ENCODE measurements around the gene AKAP12. TPM values are rescaled to one million over a fixed set of nuclear protein-coding genes. Genes with fewer than 3 reads are reported as not detected.
A peak's percentile ranks its signal among the peaks of the same experiment; 100 is the strongest.
"Not testable (repeated sequence)": the region's sequence is repeated elsewhere in the genome, so short reads cannot be mapped to it uniquely, and the experiment has no call there.

The AKAP12 gene
- total and polyA plus RNA-seq, 2 experiments from 2014 or later: 90.1 to 137 TPM

- H3K4me3 ChIP-seq; H4K20me1 ChIP-seq (replicated peaks; ENCODE audit: insufficient read depth); H2AFZ ChIP-seq; H3K4me2 ChIP-seq; H3K4me1 Mint-ChIP-seq; ATAC-seq; H3K9me2 ChIP-seq (ENCODE audit: insufficient read depth); H3K36me3 ChIP-seq (ENCODE audit: insufficient read depth); H3K4me1 ChIP-seq (ENCODE audit: insufficient read depth); H3K27me3 ChIP-seq (ENCODE audit: insufficient read depth); H3K36me3 Mint-ChIP-seq (ENCODE audit: low read depth); DNase-seq (ENCODE audit: low spot score); H3K27me3 Mint-ChIP-seq (ENCODE audit: insufficient read depth, low read depth, poor library complexity); H3K4me3 Mint-ChIP-seq; H3K9me3 Mint-ChIP-seq; H3K27ac ChIP-seq (ENCODE audit: low read depth); H3F3A ChIP-seq (replicated peaks; ENCODE audit: low read depth); H3K27ac Mint-ChIP-seq: not testable (repeated sequence)
- H3K79me2 ChIP-seq (replicated peaks; ENCODE audit: insufficient read depth): peaks cover 42% of the 10 kb centered on the region
Measured at GRCh38 chr6:151342750-151343149, 103.0 kb downstream of the AKAP12 start.

GRCh38 chr6:151349651-151350270, 110.0 kb downstream of the AKAP12 start:
- Histone ChIP-seq H3K27me3 (ENCODE audit: insufficient read depth) (no peaks in the 10 kb centered on the region), H3F3A (replicated peaks; ENCODE audit: low read depth) (no peaks in the 10 kb centered on the region), H4K20me1 (replicated peaks; ENCODE audit: insufficient read depth) (no peaks in the 10 kb centered on the region), H3K9me2 (ENCODE audit: insufficient read depth) (no peaks in the 10 kb centered on the region), H3K4me2 (no peak overlapping the region), H2AFZ (no peak overlapping the region), H3K79me2 (replicated peaks; ENCODE audit: insufficient read depth) (peaks cover 8% of the 10 kb centered on the region; the same call in 1 of the 2 replicates), H3K4me1 (ENCODE audit: insufficient read depth) (no peaks in the 10 kb centered on the region), H3K36me3 (ENCODE audit: insufficient read depth) (no peaks in the 10 kb centered on the region), H3K4me3 (no peak overlapping the region), H3K27ac (ENCODE audit: low read depth) (no peak overlapping the region)
- no peak overlapping the region for H3K27ac Mint-ChIP-seq
- H3K36me3 Mint-ChIP-seq (ENCODE audit: low read depth): peaks cover 24% of the 10 kb centered on the region
- no peaks in the 10 kb centered on the region for H3K4me1 Mint-ChIP-seq
- TF ChIP-seq POLR2AphosphoS5 (IDR thresholded peaks at IDR 0.05; ENCODE audit: low read depth) (no peak), REST (IDR thresholded peaks at IDR 0.05; ENCODE audit: unreplicated experiment) (peak; percentile 38)
- no peak for DNase-seq (ENCODE audit: low spot score)
- H3K27me3 Mint-ChIP-seq (ENCODE audit: insufficient read depth, low read depth, poor library complexity): peaks cover 2% of the 10 kb centered on the region
- H3K4me3 Mint-ChIP-seq: no peak overlapping the region
- ATAC-seq: no peak
- no peaks in the 10 kb centered on the region for H3K9me3 Mint-ChIP-seq

GRCh38 chr6:151350442-151351145, 110.8 kb downstream of the AKAP12 start:
- TF ChIP-seq POLR2AphosphoS5 (IDR thresholded peaks at IDR 0.05; ENCODE audit: low read depth) (no peak), REST (IDR thresholded peaks at IDR 0.05; ENCODE audit: unreplicated experiment) (no peak)
- H3K79me2 ChIP-seq (replicated peaks; ENCODE audit: insufficient read depth): peaks cover 2% of the 10 kb centered on the region; the same call in 1 of the 2 replicates
- H3K27ac ChIP-seq (ENCODE audit: low read depth): no peak overlapping the region
- no peaks in the 10 kb centered on the region for H3K4me1 ChIP-seq (ENCODE audit: insufficient read depth)
- H3K27ac Mint-ChIP-seq: no peak overlapping the region
- no peaks in the 10 kb centered on the region for H4K20me1 ChIP-seq (replicated peaks; ENCODE audit: insufficient read depth)
- H3K27me3 ChIP-seq (ENCODE audit: insufficient read depth): no peaks in the 10 kb centered on the region
- peaks cover 29% of the 10 kb centered on the region for H3K36me3 Mint-ChIP-seq (ENCODE audit: low read depth)
- H3F3A ChIP-seq (replicated peaks; ENCODE audit: low read depth): no peaks in the 10 kb centered on the region
- no peaks in the 10 kb centered on the region for H3K36me3 ChIP-seq (ENCODE audit: insufficient read depth)
- no peak for ATAC-seq
- no peaks in the 10 kb centered on the region for H3K4me1 Mint-ChIP-seq
- no peak overlapping the region for H3K4me2 ChIP-seq
- no peaks in the 10 kb centered on the region for H3K9me2 ChIP-seq (ENCODE audit: insufficient read depth)
- H3K27me3 Mint-ChIP-seq (ENCODE audit: insufficient read depth, low read depth, poor library complexity): peaks cover 2% of the 10 kb centered on the region
- no peak overlapping the region for H3K4me3 ChIP-seq
- H2AFZ ChIP-seq: no peak overlapping the region
- DNase-seq (ENCODE audit: low spot score): no peak
- H3K4me3 Mint-ChIP-seq: no peak overlapping the region
- no peaks in the 10 kb centered on the region for H3K9me3 Mint-ChIP-seq

All from GM23338 (cell line).